ENCODE results near the gene MUCL3. TPM values are rescaled to one million over a fixed set of nuclear protein-coding genes. Genes with fewer than 3 reads are reported as not detected.

Gene MUCL3
- total RNA-seq, 4 donors from 2014 or later = 0.04 TPM; not detected in 3

DNA sequence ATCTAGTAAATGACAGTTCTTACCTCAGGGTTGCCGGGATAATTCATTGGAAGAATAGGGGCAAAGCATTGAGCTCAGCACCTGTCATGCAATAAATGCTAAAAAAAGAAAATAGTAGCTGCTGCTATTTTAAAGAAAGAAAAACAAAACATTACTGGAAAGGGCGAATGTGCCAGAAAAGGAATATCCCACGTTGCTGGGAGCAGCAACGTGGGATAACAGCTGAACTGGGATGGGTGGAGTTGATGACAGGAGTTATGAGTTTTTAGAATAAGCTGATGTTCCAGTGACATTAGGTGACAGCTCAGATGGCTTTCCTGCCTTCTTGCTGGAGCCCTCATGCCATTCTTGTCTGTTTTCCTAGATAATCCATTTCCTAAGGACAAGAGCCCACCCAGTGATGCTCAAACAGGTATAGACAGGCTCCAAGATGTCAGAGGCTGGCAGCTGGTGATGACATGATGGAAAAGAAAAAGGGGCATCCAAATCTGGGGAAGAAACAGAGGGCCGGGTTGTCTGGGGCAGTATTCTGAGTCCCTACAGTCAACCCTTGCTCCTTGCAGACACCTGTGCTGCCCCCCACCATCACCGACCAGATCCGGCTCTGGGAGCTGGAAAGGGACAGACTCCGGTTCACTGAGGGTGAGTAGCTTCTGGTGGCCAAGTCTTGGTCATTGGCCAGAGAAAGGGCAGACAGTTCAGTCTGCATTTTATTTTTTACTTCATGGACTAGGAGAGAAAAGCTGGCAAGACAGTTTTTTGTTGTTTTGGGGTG, 27.8 kb upstream of the MUCL3 start:
- WGBS, 2 donors (ENCODE audit: low coverage in 1 of 2) = 51 to 70% methylated on average over 3 to 7 of the region's 8 CpGs
- peaks cover 0 to 55% of the 10 kb centered on the region in 2 donors for H3K36me3 ChIP-seq

DNA sequence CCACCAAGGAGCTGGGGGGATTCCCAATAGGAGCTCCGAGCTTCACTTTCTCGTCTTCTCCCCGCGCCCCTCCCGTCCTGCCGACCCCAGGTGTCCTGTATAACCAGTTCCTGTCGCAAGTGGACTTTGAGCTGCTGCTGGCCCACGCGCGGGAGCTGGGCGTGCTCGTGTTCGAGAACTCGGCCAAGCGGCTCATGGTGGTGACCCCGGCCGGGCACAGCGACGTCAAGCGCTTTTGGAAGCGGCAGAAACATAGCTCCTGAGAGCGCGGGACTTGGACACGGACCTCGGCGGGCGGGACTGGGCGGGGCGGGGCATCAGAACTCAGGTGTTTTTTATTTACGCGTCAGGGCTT, 27.1 kb upstream of the MUCL3 start:
- Histone ChIP-seq H3K36me3 (peaks cover 0 to 62% of the 10 kb centered on the region in 2 donors), H3K4me3 (peak overlapping the region; percentile 40 to 68), H3K27me3 (no peaks in the 10 kb centered on the region), H3K4me1 (peaks cover 4 to 44% (median 25%) of the 10 kb centered on the region in 3 donors), H3K27ac (peak overlapping the region; percentile 48 to 93 (median 92)), H3K9me3 (no peaks in the 10 kb centered on the region)
- WGBS, 2 donors (ENCODE audit: low coverage in 1 of 2) = 1 to 3% methylated on average over 6 to 11 of the region's 31 CpGs
- TF ChIP-seq, protein P1, sequence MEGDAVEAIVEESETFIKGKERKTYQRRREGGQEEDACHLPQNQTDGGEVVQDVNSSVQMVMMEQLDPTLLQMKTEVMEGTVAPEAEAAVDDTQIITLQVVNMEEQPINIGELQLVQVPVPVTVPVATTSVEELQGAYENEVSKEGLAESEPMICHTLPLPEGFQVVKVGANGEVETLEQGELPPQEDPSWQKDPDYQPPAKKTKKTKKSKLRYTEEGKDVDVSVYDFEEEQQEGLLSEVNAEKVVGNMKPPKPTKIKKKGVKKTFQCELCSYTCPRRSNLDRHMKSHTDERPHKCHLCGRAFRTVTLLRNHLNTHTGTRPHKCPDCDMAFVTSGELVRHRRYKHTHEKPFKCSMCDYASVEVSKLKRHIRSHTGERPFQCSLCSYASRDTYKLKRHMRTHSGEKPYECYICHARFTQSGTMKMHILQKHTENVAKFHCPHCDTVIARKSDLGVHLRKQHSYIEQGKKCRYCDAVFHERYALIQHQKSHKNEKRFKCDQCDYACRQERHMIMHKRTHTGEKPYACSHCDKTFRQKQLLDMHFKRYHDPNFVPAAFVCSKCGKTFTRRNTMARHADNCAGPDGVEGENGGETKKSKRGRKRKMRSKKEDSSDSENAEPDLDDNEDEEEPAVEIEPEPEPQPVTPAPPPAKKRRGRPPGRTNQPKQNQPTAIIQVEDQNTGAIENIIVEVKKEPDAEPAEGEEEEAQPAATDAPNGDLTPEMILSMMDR (IDR thresholded peaks at IDR 0.05) = no peak
- TF ChIP-seq POLR2AphosphoS5 (IDR thresholded peaks at IDR 0.05) (no peak), POLR2A (IDR thresholded peaks at IDR 0.05) (no peak), EP300 (IDR thresholded peaks at IDR 0.05) (no peak)
- ATAC-seq = peak; percentile 72

More for the DNA sequence above, 27.8 kb upstream of the MUCL3 start:
- Histone ChIP-seq H3K27ac (peak overlapping the region; percentile 48 to 93 (median 92)), H3K4me3 (peak overlapping the region in 1 of 2 donors; percentile 68), H3K27me3 (no peaks in the 10 kb centered on the region), H3K4me1 (peaks cover 5 to 47% (median 27%) of the 10 kb centered on the region in 3 donors), H3K9me3 (no peaks in the 10 kb centered on the region)
- TF ChIP-seq, protein P1 (IDR thresholded peaks at IDR 0.05) = no peak
- TF ChIP-seq EP300 (IDR thresholded peaks at IDR 0.05) = no peak
- TF ChIP-seq POLR2A (IDR thresholded peaks at IDR 0.05) = no peak
- TF ChIP-seq POLR2AphosphoS5 (IDR thresholded peaks at IDR 0.05) = no peak
- ATAC-seq = no peak

DNA sequence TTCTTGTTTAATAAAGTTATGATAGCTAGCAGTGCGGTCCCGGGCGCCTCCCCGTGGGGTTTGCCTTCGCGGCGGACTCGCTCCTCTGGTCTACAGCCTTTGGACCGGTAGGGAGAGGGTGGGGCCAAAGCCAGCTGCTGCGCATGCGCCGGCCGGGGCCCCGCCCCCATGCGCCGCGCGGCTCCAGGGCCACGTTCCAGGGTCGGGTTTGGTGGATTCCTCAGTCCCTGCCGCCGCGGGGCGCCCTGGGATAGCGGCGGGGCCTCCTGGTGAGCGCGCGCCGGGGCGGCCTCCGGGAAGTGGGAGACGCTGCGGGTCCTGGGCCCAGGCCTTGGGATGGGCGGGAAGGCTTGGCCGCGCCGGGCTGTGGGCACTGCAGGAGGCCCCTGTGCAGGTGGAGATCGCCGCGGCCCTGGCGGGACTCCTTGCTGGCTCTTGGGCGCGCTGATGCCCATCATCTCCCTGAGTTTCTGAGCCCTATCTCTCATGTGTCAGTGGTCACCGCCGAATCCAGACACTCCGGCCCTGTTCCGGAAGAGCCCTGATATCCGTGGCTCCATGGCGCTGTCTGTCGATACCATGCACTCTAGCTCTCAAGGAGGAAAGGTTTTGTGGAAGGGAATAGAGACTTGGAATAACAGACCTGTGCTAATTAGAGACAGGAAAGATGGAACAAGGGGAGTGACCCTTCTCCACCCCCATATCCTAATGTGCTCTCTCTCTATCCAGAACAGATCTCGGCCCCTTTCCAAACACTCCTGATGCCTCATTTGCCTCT, 26.5 kb upstream of the MUCL3 start, which contains the start of gene VARS2:
Gene VARS2 (plus strand): TSS at position 163 of the 778 bp plus-strand sequence. CDS start 599 bp downstream, at position 762.
- 0 to 10% methylated on average over 1 to 3 of the region's 52 CpGs for WGBS, 2 donors (ENCODE audit: low coverage in 1 of 2)
- H3K4me1 ChIP-seq = peaks cover 3 to 38% (median 20%) of the 10 kb centered on the region in 3 donors
- H3K36me3 ChIP-seq = peaks cover 0 to 68% of the 10 kb centered on the region in 2 donors
- H3K27ac ChIP-seq = peak within 1 kb of the TSS; percentile 66 to 93 (median 92)
- TF ChIP-seq, protein P1 (IDR thresholded peaks at IDR 0.05) = peak in 2 of 4 experiments; percentile 47 to 68
- TF ChIP-seq POLR2A (IDR thresholded peaks at IDR 0.05) (peak; percentile 91 to 94), EP300 (IDR thresholded peaks at IDR 0.05) (no peak), POLR2AphosphoS5 (IDR thresholded peaks at IDR 0.05) (peak; percentile 93)
- ATAC-seq = peak; percentile 97
- H3K27me3 ChIP-seq = no peaks in the 10 kb centered on the region
- H3K4me3 ChIP-seq = peak within 1 kb of the TSS; percentile 40 to 68
- no peaks in the 10 kb centered on the region for H3K9me3 ChIP-seq

DNA sequence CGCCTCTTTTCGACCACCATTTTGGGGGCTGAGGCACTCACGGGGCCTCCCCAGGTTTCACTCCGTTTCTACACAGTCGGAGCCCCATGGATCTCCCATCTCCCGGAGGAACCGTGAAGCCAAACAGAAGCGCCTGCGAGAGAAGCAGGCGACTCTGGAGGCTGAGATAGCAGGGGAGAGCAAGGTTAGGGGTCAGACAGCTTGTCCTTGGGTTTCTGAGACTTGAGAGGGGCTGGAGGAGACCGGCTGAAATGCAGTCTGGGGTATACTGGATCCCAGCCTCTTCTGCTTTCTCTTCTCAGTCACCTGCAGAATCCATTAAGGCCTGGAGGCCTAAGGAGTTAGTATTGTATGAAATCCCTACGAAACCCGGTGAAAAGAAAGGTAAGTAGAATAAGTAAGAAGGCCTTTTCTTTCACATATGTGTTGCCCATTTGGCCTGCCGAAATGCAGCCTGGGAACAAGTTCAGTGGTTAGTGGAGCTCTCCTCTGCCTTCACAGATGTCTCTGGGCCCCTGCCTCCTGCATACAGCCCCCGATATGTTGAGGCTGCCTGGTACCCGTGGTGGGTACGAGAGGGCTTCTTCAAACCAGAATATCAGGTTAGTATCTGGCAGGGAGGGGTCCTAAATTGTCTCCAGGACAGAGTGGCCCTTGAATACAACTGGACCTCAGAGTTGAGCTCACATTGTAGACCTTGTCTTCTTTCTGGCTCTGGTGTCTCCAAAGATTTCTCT, 25.8 kb upstream of the MUCL3 start:
- 50 to 53% methylated on average over 8 to 9 of the region's 17 CpGs for WGBS, 2 donors (ENCODE audit: low coverage in 1 of 2)
- peak overlapping the region; percentile 40 to 68 for H3K4me3 ChIP-seq
- no peak for ATAC-seq

More for the DNA sequence above, 25.8 kb upstream of the MUCL3 start:
- Histone ChIP-seq H3K4me1 (peaks cover 3 to 32% (median 17%) of the 10 kb centered on the region in 3 donors), H3K9me3 (no peaks in the 10 kb centered on the region), H3K36me3 (peaks cover 0 to 69% of the 10 kb centered on the region in 2 donors), H3K27me3 (no peaks in the 10 kb centered on the region), H3K27ac (peak overlapping the region; percentile 66 to 93 (median 92))
- TF ChIP-seq, protein P1 (IDR thresholded peaks at IDR 0.05) = no peak
- TF ChIP-seq POLR2AphosphoS5 (IDR thresholded peaks at IDR 0.05) (no peak), EP300 (IDR thresholded peaks at IDR 0.05) (no peak), POLR2A (IDR thresholded peaks at IDR 0.05) (no peak)

Measured in gastroesophageal sphincter (tissue), 4 donors.